Measurements from ENCODE around the gene MTREX.

- TF ChIP-seq CTCF (IDR thresholded peaks at IDR 0.05; ENCODE audit: low read depth, low read length, poor library complexity, severe bottlenecking) (no peak), EZH2phosphoT487 (IDR thresholded peaks at IDR 0.05; ENCODE audit: borderline replicate concordance, low read length) (no peak)
Observed at GRCh38 chr5:55471468-55471867, 163.7 kb downstream of the MTREX start.
